Umbilical cord (tissue), 2 donors: ENCODE results near the gene ADH5. TPM values are rescaled to one million over a fixed set of nuclear protein-coding genes. Genes with fewer than 3 reads are reported as not detected.
"Not testable (repeated sequence)": the region's sequence is repeated elsewhere in the genome, so short reads cannot be mapped to it uniquely, and the experiment has no call there.

Source experiments
- DNase-seq: peaks from one replicate; pipeline ENCODE4 v3.0.0-alpha.2; 2015; ENCODE audit warnings: low spot score
- total RNA-seq: library from RNA; depleted of rRNA; stranded (reverse); fragments of >200 nt; gene quantifications from one replicate; pipeline ENCODE4 v1.2.3, GENCODE V29; 2014; ENCODE audit warnings: low replicate concordance; ENCODE audit not compliant: insufficient read depth

Gene ADH5
- total RNA-seq, 1 donor from 2014 or later, result 175 TPM

DNA sequence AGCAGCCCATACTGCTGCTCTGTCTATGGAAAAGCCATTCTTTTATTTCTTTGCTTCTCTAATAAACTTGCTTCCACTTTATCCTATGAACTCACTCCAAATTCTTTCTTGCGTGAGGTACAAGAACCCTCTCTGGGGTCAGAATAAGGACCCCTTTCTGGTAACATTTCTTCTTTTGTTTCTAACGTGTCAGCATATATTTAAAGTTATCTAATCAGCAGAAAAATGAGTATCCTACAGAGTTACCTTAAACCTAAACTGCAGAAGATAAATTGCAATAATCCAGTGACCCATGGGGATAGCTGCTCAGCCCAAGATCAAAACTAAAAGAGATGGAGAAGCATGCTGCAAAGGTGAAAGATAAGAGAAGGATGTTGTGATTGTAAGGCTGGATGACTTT is 4.0 kb downstream of the ADH5 start:
- DNase-seq, result no peak

DNA sequence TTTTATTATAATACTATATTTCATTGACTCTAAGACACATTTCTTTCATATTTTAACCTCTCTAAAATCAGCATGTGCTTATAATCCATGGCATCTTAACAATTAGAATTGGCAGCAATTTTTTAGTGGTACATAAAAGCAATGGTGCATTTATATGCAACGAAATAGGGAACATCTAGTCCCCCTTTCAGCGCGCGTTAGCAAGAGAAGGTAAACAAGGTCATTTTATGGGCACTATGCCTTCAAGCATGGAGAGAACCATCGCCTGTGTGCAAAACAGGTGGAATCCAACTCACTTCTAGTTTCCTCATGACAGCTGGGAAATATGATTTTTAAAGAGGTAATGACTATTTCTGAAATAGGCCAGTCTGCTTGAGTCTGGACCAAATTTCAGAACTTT is 6.4 kb downstream of the ADH5 start:
- DNase-seq, result no peak

DNA sequence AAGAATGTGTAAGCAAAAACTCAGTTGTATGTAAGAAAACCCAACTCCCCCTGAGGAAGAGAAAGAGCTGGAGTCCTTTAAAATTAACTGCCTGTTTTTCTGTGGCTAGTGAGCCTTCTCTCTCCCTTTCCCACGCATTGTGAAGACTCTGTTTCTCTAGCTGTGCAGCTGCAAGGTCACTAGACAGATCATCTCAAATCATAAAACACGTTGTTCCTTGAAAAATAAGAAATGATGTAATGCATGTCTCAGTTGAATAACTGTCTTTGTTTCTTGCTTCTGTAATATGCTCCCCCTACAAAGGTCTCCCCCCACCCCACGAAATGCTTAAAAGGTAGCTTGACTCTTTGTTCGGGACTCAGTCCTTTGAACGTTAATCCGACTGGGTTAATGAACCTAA is 7.7 kb downstream of the ADH5 start:
- DNase-seq, result not testable (repeated sequence)

DNA sequence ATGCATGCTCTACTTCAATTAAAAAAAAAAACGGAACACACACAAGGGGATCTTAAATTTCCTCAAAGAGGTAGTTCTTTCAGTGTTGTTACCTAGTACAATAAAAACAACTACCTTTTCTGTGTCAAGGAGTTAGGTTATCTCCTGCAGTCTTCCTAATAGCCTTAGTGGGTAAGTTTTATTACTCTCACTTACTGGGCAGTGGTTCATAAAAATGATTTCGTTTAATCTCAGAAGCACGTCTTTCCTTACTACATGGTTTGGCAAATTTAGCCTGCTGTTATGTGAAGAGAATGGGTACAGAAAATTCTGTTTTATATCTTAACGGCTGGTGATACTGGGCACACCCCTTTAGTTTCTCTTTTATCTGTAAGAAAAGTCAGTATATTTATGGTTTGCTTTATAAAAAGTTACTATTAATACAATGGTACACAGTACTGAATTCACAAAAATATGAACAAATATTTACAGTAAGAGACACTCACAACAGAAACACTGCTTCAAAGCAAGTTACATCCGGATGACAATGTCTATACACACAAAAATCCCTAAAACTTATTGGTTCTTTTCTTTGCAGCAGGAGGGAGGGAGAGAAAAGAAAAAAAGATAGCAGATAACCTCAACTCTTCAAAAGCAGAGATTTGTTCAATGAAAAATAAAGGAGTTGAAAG is 8.8 kb downstream of the ADH5 start:
- no peak for DNase-seq

DNA sequence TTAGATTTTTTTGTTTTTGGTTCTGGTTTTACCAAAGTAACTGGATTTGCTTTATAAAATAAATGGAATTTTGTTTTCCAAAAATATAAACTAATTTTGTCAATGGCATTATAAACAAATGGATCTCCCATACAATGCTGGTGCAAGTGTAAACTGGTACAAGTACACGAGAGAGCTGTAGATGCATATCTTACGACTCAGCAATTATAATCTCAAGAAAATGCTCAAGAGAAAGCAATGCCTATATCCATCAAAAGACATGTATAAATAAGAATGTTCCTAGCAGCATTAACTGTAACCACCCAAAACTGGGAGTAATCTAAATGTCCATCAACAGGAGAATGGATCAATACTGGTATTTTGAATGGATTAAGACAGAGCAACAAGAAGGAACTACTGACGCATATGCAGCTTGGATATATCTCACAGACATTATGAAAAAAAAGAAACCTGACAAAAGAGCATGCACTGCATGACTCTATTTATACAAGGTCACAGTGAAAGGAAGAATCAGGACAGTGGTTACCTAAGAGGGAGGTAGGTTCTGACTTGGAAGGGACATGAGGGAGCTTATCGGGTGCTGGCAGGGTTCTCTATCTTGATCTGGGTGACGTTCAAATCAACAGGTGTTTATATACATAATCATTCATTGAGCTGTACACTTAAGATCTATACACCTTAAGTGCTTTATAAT is 9.5 kb downstream of the ADH5 start:
- no peak for DNase-seq

DNA sequence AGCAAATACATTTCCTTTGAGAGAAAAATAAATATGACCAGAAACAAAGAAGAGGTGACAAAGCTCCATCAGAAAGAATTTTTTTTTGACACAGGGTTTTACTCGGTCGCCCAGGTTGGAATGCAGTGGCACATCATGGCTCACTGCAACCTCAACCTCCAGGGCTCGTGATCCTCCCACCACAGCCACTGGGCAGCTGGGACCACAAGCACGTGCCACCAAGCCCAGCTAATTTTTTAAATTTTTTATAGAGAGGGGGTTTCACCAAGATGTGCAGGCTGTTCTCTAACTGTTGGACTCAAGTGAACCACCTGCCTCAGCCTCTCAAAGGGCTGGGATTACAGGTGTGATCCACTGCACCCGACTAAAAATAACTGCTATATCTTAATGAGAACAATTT is 10.3 kb downstream of the ADH5 start:
- DNase-seq, result no peak

DNA sequence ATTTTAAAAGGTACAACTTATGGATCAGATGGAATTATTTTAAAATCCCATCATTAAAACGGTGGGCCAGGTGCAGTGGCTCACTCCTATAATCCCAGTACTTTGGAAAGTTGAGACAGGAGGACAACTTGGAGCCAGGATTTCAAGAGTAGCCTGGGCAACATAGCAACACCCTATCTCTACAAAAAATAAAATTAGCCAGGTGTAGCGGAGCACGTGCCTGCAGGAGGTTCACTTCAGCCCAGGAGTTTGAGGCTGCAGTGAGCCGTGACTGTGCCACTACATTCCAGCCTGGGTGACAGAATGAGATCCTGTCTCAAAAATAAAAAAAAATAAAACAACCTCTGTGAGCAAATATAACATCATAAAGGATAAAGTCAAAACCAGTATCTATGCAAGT is 11.4 kb downstream of the ADH5 start:
- DNase-seq, result no peak

DNA sequence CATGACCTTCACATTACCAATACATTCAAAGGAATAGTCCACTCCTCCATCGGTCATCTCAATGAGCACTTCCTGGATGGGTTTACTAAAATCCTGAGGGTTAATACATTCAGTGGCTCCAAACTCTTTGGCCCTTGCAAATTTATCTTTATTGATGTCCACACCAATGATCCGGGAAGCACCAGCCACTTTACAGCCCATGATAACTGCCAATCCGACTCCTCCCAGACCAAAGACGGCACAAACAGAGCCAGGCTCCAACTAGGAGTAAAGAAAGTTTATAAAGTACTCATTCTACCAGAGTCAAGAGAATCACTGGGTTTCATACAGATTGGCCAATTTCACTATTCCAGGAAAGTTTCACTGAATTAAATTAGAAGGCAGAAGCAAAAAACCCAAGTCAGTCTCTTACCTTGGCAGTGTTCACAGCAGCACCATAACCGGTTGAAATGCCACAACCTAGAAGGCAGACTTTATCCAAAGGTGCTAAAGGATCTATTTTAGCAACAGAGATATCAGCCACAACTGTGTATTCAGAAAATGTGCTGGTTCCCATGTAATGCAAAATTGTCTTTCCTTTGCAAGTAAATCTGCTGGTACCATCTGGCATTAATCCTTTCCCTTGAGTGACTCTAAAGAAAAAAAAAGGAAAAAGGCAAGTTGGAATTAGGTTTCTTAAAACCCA is 12.2 kb downstream of the ADH5 start:
- no peak for DNase-seq

DNA sequence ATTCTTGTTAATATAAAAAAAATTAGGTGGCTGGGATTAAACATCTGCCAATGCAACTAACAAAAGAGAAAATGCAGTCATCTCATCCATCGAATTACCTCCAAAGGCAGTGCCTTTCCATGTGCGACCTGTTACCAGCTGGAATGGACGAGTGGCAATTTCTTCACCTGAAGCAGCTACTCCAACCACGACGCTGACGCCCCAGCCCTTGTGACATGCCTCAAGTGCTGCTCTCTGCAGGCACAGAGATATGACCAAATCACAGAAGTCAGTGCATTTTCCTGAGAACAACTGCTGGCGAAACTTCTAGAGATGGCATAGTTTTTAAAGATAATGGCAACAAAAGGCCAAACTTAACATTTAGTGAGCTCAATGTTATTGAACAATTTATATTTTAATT is 13.8 kb downstream of the ADH5 start:
- no peak for DNase-seq

DNA sequence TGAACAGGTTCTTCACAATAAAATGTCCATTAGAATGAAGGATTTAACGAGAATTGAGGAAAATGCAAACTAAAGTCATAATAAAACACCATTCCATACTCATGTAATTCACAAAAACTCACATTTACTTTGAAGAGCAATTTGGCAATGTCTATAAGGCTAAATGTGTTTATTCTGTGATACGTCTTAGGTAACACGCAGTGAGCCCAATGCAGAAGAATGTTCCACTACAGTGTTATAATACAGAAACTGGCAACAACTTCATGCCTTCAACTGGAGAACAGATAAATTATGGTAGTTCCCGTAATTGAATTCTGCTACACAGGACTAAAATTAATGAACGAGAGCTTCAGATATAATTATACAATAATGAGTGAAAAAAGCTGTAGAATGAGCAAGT is 17.4 kb downstream of the ADH5 start:
- no peak for DNase-seq

DNA sequence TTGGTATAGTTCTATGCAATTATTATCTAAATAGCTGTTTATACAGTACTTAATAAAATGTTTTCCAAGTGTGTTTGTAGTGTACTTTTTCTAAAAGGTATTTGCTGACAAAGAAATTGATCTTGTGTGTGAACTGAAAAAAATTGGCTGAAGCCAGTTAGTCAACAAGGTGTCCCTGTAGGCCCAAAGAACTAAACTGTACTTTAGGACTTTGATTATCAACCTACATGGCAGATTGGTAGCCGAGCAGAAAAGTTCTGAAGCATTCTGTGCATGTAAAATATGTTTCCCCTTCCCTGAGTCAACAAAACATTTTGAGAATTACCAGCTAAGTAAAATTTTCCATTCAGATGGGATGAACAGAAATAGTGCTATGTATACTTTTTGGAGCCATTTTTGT is 21.0 kb downstream of the ADH5 start:
- no peak for DNase-seq

DNA sequence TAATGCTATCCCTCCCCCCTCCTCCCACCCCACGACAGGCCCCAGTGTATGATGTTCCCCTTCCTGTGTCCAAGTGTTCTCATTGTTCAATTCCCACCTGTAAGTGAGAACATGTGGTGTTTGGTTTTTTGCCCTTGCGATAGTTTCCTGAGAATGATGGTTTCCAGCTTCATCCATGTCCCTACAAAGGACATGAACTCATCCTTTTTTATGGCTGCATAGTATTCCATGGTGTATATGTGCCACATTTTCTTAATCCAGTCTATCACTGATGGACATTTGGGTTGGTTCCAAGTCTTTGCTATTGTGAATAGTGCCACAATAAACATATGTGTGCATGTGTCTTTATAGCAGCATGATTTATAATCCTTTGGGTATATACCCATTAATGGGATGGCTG is 23.1 kb downstream of the ADH5 start:
- DNase-seq, result not testable (repeated sequence)

DNA sequence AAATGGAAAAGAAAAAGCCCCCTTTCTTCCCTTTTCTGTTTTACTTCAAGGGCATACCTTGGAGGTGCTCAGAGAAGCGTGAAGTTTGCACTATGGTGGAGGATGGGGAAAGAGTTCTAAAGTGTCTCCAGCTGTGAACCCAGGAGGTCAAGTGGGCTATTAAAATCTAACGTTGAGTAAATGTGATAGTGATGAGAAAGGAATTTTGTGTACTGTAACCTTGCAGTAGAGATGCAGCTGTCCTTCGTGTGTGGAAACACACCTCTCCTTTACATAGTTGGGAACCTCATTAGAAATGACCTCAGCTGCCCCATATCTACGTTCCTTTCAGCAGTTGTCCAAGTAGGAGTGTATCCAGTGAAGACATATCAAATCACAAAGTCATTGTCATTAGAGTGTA is 26.5 kb downstream of the ADH5 start:
- no peak for DNase-seq

DNA sequence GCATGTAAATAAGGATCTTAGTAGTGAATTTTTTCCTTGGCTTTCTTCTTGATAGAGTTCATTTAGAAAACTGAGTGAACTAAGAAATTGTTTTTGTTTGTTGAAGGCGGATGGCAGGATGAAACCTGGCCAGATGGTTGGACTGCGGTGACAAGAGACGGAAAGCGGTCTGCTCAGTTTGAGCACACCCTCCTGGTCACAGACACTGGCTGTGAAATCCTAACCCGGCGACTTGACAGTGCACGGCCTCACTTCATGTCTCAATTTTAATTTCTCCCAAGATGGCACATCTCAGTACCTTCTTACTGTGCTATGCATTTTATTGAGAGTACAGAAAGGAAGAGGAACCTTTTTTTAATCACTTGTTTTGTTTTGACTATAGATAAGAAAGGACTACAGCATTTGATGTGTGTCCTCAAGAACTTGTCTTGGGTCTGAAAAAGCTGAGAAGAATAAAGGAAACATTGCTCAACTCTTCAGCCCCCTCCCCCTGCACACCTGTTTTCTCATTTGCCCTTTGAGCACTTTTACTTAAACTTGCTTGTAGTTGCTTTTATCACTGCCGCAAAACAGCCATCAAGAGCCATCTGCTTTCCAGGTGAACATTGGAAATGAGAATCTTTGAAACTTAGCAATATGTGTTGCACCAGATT is 27.4 kb downstream of the ADH5 start:
- DNase-seq, result no peak

DNA sequence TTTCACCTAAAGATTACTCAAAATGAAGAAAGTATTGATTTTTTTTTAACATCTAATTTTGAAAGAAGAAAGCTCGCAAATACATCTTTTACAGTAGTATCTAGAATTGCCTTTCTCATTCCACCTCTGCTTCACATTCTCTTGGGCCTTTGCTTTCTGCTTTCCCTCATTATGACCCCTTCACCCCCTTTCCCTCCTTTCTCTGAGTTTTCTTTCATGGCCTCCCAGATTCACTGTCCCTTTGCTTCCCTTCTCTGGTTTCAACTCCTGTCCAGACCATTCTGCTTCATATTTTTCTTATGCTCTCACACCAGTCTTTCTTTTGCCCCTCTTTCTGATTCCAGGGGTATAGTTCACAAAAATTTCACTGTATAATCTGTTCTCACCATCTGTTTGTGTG is 29.0 kb downstream of the ADH5 start:
- no peak for DNase-seq

DNA sequence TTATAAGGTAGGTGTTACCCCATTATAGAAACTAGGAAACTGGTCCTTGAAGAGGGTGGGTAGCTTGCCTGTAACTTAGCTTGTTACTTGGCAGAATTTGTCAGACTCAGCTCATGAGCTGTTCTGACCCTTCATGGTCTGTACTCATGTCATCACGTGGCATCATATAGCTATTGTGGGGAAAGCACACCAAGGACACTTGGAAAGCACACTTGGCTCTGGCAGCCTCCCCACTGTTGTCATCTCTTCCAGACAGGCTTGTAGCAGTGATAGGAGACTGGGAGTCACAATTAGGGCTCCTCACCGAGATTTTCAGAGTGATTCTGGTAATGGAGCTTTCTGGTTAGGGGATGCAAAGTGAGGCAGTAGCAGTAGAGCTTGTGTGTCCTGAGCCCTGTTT is 30.4 kb downstream of the ADH5 start:
- DNase-seq, result no peak

DNA sequence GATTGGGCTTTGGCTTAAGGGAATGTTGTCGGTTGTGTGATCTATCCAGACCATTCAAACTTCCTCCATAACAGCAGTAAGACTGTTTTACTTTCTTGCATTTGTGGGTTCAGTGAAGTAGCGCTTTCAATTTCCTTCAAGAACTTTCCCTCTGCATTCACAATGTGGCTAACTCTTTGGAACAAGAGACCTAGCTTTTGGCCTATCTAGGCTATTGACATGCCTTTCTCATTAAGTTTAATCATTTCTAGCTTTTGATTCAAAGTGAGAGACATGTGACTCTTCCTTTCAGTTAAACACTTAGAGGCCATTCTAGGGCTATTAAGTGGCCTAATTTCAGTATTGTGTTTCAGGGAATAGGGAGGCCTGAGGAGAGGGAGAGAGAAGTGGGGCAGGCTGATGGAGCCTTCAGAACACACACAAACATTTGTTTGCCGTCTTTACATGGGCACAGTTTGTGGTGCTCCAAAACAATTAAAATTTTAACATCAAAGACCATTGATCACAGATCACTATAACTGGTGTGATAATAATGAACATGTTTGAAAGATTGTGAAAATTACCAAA is 34.1 kb downstream of the ADH5 start:
- DNase-seq, result no peak

DNA sequence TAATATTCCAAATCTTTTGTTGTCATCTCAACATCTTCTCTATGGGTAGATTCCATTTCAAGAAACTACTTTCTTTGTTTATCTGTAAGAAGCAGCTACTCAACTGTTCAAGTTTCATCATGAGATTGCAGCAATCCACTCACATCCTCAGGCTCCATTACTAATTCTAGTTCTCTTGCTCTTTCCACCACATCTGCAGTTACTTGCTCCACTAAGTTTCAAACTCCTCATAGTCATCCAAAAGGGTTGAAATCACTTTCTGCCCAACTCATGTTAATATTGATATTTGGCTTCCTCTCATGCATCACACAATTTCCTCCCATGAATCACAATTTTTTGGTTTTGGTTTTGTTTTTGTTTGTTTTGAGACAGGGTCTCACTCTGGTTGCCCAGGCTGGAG is 35.7 kb downstream of the ADH5 start:
- DNase-seq, result no peak

DNA sequence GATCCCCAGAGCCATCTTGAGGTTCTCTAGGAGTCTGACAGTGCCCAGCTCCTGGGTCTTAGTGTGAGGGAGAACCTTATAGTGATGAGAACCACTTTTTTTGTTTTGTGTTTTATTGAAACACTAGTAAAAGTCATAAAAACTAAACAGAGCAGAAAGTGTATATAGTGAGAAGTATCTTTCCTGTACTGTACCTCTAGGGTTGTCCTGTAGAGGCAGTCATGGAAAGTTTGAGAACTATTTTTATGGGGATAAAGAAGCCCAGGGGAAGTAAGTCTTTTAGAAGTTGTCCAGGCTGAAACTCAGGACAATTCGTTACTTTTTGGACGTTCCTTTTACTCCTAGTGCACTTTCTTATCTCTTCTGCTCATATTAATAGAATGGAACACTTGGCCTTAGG is 40.9 kb downstream of the ADH5 start:
- DNase-seq, result no peak

DNA sequence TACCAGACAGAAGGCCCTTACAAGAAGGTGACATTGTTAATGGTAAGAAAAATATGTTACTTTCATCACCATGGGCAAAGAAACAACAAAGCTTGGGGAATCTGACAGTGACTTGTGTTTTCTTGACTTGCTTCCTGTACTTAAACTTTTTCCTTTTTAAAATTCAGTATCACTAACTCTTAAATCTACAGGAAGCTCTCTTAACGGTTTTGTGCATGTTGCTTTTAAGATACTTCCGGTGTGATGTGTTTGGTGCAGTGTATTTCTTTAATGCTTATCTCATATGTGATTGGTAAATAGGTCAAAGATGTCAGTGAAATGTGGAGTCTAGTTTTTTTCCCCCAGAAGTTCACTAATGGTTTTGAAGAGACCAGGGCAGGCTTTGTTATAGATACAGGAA is 45.2 kb downstream of the ADH5 start:
- no peak for DNase-seq

DNA sequence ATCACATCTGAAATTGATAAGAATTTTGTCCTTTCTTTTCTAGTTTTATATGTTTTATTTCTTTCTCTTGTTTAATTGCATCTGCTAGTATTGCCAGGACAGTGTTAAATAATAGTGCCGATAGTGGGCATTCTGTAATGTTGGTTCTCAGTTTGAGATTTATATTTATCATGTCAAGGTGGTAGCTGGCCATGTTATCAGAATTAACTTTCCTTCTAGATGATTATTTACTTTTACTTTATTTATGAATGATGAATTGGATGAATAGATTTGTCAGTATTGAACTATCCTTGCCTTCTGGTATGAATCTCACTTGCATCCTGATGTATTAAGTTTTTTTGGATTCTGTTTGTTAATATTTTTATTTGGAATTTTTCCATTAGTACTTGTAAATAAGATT is 50.4 kb downstream of the ADH5 start:
- DNase-seq, result no peak

DNA sequence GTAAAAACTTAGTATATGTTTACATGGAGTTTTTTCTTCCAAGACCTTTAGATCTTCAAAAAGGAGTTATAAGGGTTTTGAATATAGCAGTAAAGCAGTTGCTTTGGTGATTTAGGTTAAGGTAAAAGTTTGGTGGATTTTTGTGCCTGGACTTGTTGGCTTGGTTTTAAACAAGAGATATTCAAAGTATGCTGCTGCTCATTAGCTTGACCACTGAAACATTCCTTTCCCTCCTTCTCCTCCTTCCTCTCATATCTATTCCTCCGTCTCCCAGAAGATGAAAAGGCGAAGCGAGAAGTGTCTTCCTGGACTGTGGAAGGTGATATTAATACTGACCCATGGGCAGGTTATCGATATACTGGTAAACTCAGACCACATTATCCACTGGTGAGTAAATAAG is 54.6 kb downstream of the ADH5 start:
- no peak for DNase-seq
